ENCODE data around the gene CES5A. TPM values are rescaled to one million over a fixed set of nuclear protein-coding genes. Genes with fewer than 3 reads are reported as not detected.

CES5A gene
- total and polyA plus RNA-seq, 2 of the 8 experiments (the other 6 are each of a cell fraction or from before 2014, with no cell fraction given): not detected

DNA sequence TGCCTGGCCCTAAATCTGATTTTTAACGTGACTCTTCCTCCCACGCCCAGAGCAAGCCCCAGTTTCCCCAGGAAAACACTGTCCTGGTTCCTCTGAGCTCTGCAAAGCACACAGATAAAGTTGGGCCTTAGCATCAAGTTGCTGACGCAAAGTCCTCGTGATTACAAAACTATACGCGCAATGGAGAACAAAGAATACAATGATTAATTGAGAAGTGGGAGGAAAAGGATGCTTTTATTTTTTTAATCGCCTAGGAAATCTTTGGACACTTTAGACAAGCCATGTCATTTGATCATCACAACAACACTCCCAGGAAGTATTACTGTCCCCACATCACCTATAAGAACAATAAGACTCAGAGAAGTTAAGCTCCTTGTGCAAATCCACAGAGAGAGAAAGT is 30.5 kb upstream of the CES5A start:
- Histone ChIP-seq H4K5ac (ENCODE audit: insufficient read length, low read depth, low read length) (no peak overlapping the region), H3K56ac (replicated peaks; ENCODE audit: insufficient read length, low read depth, low read length) (no peak overlapping the region), H3K9me3 (ENCODE audit: insufficient read depth in 2 of 2, low read depth in 1 of 2, low read length in 1 of 2) (no peaks in the 10 kb centered on the region), H2AFZ (ENCODE audit: low read length) (no peak overlapping the region), H3K27me3 (replicated peaks in 1 of 4; ENCODE audit: control insufficient read depth in 3 of 4, extremely low read depth in 1 of 4, insufficient read depth in 3 of 4, low read length in 3 of 4) (no peaks in the 10 kb centered on the region), H3K23ac (ENCODE audit: insufficient read length) (no peak overlapping the region), H4K8ac (ENCODE audit: extremely low read depth, insufficient read depth, low read length) (no peak overlapping the region), H3K27ac (ENCODE audit: low read depth, low read length) (no peak overlapping the region), H3K4me2 (ENCODE audit: insufficient read depth in 1 of 2, low read depth in 2 of 2, low read length in 2 of 2) (no peak overlapping the region), H3K18ac (ENCODE audit: extremely low read depth, low read length) (no peak overlapping the region), H3K23me2 (ENCODE audit: low read depth, low read length) (no peaks in the 10 kb centered on the region; the same call in 1 of the 2 replicates), H3K36me3 (ENCODE audit: control insufficient read depth in 2 of 4, insufficient read depth in 4 of 4, low read length in 3 of 4) (no peaks in the 10 kb centered on the region), H3K4me1 (replicated peaks in 1 of 4; ENCODE audit: control insufficient read depth in 3 of 4, insufficient read depth in 4 of 4, low read length in 3 of 4) (no peaks in the 10 kb centered on the region), H3K4me3 (ENCODE audit: extremely low read depth in 1 of 4, insufficient read depth in 2 of 4, low read depth in 3 of 4, low read length in 4 of 4) (no peak overlapping the region), H2BK15ac (ENCODE audit: low read length) (no peak overlapping the region), H4K20me1 (replicated peaks in 1 of 2; ENCODE audit: control insufficient read depth in 1 of 2, insufficient read depth in 2 of 2, low read length in 2 of 2) (no peaks in the 10 kb centered on the region), H3K79me1 (ENCODE audit: low read depth, low read length) (no peaks in the 10 kb centered on the region), H2BK5ac (ENCODE audit: low read depth, low read length) (no peak overlapping the region; the same call in 1 of the 2 replicates), H3K14ac (ENCODE audit: insufficient read length) (no peak overlapping the region), H3K9ac (replicated peaks in 1 of 4; ENCODE audit: extremely low read depth in 1 of 4, low read depth in 3 of 4, low read length in 3 of 4) (no peak overlapping the region), H2AK5ac (ENCODE audit: low read depth, low read length) (no peak overlapping the region), H2BK120ac (replicated peaks; ENCODE audit: low read depth, low read length) (no peak overlapping the region), H3K4ac (replicated peaks; ENCODE audit: insufficient read length, low read depth, low read length) (no peak overlapping the region), H2BK20ac (ENCODE audit: low read length) (no peak overlapping the region), H4K91ac (replicated peaks; ENCODE audit: insufficient read length, low read length) (no peak overlapping the region), H3K79me2 (ENCODE audit: control insufficient read depth in 1 of 2, insufficient read depth in 2 of 2, low read length in 2 of 2) (no peaks in the 10 kb centered on the region), H2BK12ac (ENCODE audit: low read depth, low read length) (no peak overlapping the region)
- ChIA-PET POLR2A (ENCODE audit: partially characterized antibody) (no interaction called here), CTCF (ENCODE audit: partially characterized antibody) (interaction anchor here (1.6 kb wide), 1 partner anchor 38 kb away, joined by 4 read pairs; no protein-coding TSS in a partner anchor)
- WGBS, 2 experiments (ENCODE audit: extremely low coverage in 1 of 2, insufficient coverage in 1 of 2, insufficient read length in 1 of 2, insufficient replicate concordance in 2 of 2, low coverage in 1 of 2, low lambda C conversion rate in 2 of 2, missing lambda C conversion rate in 1 of 2): 94% methylated on average over 7 of the region's 7 CpGs; no CpG with 5 or more reads in 1 of the 2 experiments
- TF ChIP-seq, protein P1, sequence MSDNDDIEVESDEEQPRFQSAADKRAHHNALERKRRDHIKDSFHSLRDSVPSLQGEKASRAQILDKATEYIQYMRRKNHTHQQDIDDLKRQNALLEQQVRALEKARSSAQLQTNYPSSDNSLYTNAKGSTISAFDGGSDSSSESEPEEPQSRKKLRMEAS (IDR thresholded peaks at IDR 0.05): no peak
- no peak for DNase-seq (ENCODE audit: low read depth in 1 of 2, low spot score in 2 of 2)
- FAIRE-seq: no peak

Data from H1 (cell line).